ENCODE measurements around the gene NPAS2. TPM values are rescaled to one million over a fixed set of nuclear protein-coding genes. Genes with fewer than 3 reads are reported as not detected.
A peak's percentile ranks its signal among the peaks of the same experiment; 100 is the strongest.

NPAS2 gene
- total RNA-seq, 4 donors from 2014 or later, result 11.8 to 46.5 (median 21.7) TPM

DNA sequence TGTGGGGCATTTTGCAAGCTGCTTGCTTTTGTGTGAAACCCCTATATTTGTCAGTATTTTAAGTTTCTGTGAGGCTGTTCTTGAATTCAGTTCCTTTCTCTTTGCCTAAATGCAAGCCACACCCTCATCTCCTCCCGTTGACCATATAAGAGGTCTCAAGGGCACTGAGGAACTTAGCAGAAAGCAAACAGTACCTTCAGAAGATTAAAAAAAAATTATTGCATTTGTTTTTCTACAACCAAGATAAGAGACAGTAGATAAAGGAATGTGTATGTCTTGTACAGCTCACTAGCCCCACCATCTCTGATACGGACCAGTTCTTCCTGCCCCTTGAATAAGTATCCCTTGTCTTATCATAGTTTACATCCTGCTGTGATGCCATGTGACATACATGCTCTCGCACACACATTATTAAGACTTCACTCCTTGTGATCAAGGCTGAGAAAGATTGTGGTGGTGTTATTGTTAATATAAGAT, 64.2 kb downstream of the NPAS2 start:
- no peak for TF ChIP-seq POLR2AphosphoS5 (IDR thresholded peaks at IDR 0.05)
- TF ChIP-seq POLR2A (IDR thresholded peaks at IDR 0.05), result no peak
- TF ChIP-seq EP300 (IDR thresholded peaks at IDR 0.05), result no peak
- TF ChIP-seq, protein P1, sequence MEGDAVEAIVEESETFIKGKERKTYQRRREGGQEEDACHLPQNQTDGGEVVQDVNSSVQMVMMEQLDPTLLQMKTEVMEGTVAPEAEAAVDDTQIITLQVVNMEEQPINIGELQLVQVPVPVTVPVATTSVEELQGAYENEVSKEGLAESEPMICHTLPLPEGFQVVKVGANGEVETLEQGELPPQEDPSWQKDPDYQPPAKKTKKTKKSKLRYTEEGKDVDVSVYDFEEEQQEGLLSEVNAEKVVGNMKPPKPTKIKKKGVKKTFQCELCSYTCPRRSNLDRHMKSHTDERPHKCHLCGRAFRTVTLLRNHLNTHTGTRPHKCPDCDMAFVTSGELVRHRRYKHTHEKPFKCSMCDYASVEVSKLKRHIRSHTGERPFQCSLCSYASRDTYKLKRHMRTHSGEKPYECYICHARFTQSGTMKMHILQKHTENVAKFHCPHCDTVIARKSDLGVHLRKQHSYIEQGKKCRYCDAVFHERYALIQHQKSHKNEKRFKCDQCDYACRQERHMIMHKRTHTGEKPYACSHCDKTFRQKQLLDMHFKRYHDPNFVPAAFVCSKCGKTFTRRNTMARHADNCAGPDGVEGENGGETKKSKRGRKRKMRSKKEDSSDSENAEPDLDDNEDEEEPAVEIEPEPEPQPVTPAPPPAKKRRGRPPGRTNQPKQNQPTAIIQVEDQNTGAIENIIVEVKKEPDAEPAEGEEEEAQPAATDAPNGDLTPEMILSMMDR (IDR thresholded peaks at IDR 0.05), result no peak
- no peaks in the 10 kb centered on the region for H3K9me3 ChIP-seq
- H3K4me3 ChIP-seq, result no peak overlapping the region
- H3K36me3 ChIP-seq, result no peaks in the 10 kb centered on the region
- no peaks in the 10 kb centered on the region for H3K27me3 ChIP-seq
- no peak for ATAC-seq
- no peak overlapping the region for H3K27ac ChIP-seq
- 36 to 93% methylated on average over 2 to 3 of the region's 3 CpGs for WGBS, 2 donors (ENCODE audit: low coverage in 1 of 2)
- H3K4me1 ChIP-seq, result peaks cover 0 to 58% (median 16%) of the 10 kb centered on the region in 3 donors

DNA sequence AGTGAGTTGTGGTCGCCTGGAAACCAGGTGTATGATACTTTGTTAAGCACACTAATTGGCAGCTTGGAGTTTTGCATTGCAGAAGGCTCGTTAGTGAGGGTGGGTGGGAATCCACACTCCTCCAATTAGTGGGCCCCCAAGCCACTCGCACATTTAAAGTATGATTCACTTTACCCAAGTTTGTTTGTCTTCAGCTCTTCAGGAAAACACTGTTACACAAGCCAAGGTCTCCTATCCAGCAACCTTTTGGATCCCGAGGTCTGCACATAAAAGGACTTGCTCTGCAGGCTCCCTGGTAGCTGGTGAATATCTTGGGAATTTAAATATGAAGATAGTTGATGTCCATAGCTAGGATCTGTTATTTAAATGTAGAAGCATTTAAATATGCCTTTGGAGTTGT, 66.1 kb downstream of the NPAS2 start:
- H3K27me3 ChIP-seq, result no peaks in the 10 kb centered on the region
- H3K4me3 ChIP-seq, result no peak overlapping the region
- no peak for ATAC-seq
- peaks cover 0 to 54% (median 16%) of the 10 kb centered on the region in 3 donors for H3K4me1 ChIP-seq
- 75 to 82% methylated on average over 2 to 3 of the region's 4 CpGs for WGBS, 2 donors (ENCODE audit: low coverage in 1 of 2)
- H3K27ac ChIP-seq, result no peak overlapping the region
- no peaks in the 10 kb centered on the region for H3K9me3 ChIP-seq
- no peaks in the 10 kb centered on the region for H3K36me3 ChIP-seq
- TF ChIP-seq POLR2A (IDR thresholded peaks at IDR 0.05) (no peak), EP300 (IDR thresholded peaks at IDR 0.05) (no peak), POLR2AphosphoS5 (IDR thresholded peaks at IDR 0.05) (no peak)
- TF ChIP-seq, protein P1 (IDR thresholded peaks at IDR 0.05), result no peak

DNA sequence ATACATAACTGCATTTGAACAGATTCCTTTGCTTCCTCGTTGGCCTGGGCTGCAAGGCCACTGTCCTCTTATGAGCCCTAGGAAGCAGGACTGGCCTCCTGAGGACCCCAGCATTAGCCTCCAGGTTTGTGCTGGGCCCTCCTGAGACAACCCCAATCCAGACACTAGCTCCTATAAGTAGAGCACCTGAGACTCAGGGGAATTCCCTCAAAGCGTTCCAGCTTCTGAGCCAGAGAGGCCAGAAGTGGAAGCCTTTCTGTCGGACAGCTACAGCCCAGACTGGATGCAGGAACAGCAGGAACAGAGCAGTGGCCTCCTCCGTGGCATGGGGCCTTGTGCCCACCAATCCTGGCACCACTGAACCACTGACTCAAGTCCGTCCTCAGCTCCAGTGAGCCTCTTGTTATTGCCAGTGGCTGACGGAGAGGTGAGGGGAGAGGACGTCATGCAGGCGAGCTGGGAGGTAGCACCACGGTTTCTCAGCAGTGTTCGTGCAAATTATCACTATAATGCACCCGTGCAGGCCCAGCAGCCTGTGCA, 67.2 kb downstream of the NPAS2 start:
- Histone ChIP-seq H3K4me3 (no peak overlapping the region), H3K36me3 (no peaks in the 10 kb centered on the region), H3K9me3 (no peaks in the 10 kb centered on the region), H3K27ac (peak overlapping the region in 2 of 4 donors; percentile 17 to 45), H3K4me1 (peaks cover 0 to 54% (median 16%) of the 10 kb centered on the region in 3 donors), H3K27me3 (no peaks in the 10 kb centered on the region)
- no peak for ATAC-seq
- TF ChIP-seq, protein P1 (IDR thresholded peaks at IDR 0.05), result no peak
- TF ChIP-seq POLR2A (IDR thresholded peaks at IDR 0.05) (no peak), POLR2AphosphoS5 (IDR thresholded peaks at IDR 0.05) (no peak)
- WGBS, 2 donors (ENCODE audit: low coverage in 1 of 2), result 66 to 70% methylated on average over 8 to 9 of the region's 11 CpGs

DNA sequence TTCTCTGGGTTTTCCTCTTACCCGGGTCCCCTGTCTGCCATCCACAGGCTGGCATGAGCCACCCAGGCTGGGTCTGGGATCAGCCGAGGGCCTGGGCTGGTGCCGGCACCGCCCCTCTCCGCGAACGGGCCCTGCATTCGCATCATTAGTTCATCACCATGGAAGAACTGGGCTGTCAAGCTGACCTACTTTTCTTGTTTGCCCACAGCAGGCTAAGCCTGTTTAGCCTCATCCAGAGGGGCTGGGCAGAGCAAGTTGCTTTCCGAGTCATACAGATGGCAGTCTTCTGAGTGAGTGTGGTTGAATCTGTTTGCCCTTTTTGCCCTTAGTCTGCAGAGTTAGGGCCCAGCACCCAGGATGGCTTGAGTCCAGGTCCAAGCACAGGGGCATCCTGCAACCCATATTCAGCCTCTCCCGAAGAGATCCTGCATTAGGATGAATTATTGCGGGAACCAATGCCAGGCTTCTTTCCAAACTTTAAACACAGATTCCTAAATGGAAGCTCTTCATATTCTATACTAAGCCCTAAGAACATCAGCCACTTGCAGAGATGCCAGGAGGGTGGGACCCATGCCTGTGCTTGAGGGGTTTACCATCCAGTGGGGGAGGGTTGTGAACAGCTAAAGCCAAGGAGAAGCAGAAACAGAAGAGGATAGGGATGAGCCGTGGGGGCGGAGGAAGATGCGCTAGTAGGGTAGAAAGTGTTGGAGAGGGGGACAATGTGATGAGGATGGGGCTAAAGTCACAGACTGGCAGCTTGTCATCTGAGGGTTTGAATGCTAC, 68.0 kb downstream of the NPAS2 start:
- H3K9me3 ChIP-seq, result no peaks in the 10 kb centered on the region
- TF ChIP-seq EP300 (IDR thresholded peaks at IDR 0.05), result no peak
- no peak for TF ChIP-seq POLR2A (IDR thresholded peaks at IDR 0.05)
- TF ChIP-seq, protein P1 (IDR thresholded peaks at IDR 0.05), result no peak
- TF ChIP-seq POLR2AphosphoS5 (IDR thresholded peaks at IDR 0.05), result peak; percentile 15
- H3K36me3 ChIP-seq, result no peaks in the 10 kb centered on the region
- no peak overlapping the region for H3K4me3 ChIP-seq
- H3K27ac ChIP-seq, result peak overlapping the region in 3 of 4 donors; percentile 7 to 45 (median 17)
- peaks cover 0 to 48% (median 16%) of the 10 kb centered on the region in 3 donors for H3K4me1 ChIP-seq
- ATAC-seq, result no peak
- H3K27me3 ChIP-seq, result no peaks in the 10 kb centered on the region
- 42 to 52% methylated on average over 4 to 5 of the region's 14 CpGs for WGBS, 2 donors (ENCODE audit: low coverage in 1 of 2)

Measured in gastroesophageal sphincter (tissue), 4 donors.